HG02981 (cell line): ENCODE measurements around the gene PCDHGB4.
"Not testable (repeated sequence)": the region's sequence is repeated elsewhere in the genome, so short reads cannot be mapped to it uniquely, and the experiment has no call there.

Experiments used
- ATAC-seq: cut with Tn5 transposase; IDR thresholded peaks from one replicate; pipeline ENCODE4 v1.9.1; 2021; ENCODE audit warnings: mild to moderate bottlenecking, moderate library complexity; ENCODE audit not compliant: unreplicated experiment

PCDHGB4 gene

DNA sequence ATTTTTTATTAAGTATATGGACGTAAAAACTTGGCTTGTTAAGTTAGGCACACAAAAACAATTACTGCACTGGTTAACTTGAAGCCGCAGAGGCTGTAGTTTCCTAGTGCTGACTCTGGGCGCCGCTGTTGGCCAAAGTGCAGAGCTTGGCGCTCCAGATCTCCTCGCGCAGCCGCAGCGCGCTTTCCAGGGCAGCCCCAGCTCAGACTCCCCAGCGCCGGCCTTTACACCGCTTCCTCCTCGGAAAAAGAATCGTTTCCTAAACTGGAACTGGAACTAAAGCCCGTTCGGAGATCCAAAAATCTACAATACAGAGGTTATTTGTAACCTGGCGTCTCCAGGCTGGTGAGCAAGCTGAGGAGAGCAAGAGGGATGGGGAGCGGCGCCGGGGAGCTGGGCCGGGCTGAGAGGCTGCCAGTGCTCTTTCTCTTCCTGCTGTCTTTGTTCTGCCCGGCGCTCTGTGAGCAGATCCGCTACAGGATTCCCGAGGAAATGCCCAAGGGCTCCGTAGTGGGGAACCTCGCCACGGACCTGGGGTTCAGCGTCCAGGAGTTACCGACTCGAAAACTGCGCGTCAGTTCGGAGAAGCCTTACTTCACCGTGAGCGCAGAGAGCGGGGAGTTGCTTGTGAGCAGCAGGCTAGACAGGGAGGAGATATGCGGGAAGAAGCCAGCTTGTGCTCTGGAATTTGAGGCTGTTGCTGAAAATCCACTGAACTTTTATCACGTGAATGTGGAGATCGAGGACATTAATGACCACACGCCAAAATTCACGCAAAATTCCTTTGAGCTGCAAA is 10.5 kb downstream of the PCDHGB4 start, which contains the start of gene PCDHGB5:
TSS of gene PCDHGB5 (plus strand) at position 192 of the 796 bp plus-strand sequence. CDS start at position 373, 181 bp downstream.
- peak; percentile 87 for ATAC-seq

DNA sequence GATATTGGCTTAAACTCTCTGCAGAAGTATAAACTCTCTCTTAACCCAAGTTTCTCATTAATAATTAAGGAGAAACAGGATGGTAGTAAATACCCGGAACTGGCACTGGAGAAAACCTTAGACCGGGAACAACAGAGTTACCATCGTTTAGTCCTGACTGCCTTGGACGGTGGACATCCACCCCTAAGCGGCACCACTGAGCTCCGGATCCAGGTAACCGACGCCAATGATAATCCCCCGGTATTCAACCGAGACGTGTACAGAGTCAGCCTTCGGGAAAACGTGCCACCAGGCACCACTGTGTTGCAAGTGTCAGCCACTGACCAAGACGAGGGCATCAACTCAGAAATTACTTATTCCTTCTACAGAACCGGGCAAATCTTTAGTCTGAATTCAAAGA is 11.1 kb downstream of the PCDHGB4 start:
- no peak for ATAC-seq

DNA sequence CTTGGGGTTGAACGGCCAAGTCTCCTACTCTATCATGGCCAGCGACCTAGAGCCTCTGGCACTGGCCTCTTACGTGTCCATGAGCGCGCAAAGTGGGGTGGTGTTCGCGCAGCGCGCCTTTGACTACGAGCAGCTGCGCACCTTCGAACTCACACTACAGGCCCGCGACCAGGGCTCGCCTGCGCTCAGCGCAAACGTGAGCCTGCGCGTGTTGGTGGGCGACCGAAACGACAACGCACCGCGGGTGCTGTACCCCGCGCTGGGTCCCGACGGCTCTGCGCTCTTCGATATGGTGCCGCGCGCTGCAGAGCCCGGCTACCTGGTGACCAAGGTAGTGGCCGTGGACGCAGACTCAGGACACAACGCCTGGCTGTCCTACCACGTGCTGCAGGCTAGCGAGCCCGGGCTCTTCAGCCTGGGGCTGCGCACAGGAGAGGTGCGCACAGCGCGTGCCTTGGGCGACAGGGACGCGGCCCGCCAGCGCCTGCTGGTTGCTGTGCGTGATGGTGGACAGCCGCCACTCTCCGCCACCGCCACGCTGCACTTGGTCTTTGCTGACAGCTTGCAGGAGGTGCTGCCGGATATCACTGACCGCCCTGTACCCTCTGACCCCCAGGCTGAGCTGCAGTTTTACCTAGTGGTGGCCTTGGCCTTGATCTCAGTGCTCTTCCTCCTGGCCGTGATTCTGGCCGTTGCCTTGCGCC is 12.2 kb downstream of the PCDHGB4 start:
- ATAC-seq: no peak

DNA sequence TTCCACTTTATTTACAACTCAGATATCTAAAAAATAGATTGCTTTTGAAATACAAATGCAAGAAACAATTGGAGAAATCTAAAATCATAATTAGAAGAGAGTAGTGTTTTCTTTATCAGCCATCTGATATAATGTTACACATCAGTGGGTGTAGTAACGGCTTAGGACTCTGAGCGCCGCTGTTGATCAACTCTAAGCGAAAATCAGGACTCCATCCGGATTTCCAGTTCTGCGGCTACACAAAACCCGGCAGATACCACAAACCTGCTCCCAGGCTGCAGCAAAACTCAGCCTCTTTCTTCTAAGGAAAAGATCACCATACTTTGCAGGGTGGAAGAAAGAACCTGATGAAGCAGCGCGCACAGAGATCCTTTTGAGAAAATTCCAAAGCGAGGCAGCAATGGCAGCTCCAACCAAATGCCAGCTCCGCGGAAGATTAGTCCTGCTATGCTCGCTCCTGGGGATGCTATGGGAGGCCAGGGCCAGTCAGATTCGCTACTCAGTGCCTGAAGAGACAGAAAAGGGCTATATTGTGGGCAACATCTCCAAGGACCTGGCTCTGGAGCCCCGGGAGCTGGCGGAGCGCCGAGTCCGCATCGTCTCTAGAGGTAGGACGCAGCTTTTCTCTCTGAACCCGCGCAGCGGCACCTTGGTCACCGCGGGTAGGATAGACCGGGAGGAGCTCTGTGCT is 15.2 kb downstream of the PCDHGB4 start, which contains the start of gene PCDHGA9:
TSS of gene PCDHGA9 (plus strand) at position 226 of the 691 bp plus-strand sequence. CDS start at position 401, 175 bp downstream.
- ATAC-seq: no peak

DNA sequence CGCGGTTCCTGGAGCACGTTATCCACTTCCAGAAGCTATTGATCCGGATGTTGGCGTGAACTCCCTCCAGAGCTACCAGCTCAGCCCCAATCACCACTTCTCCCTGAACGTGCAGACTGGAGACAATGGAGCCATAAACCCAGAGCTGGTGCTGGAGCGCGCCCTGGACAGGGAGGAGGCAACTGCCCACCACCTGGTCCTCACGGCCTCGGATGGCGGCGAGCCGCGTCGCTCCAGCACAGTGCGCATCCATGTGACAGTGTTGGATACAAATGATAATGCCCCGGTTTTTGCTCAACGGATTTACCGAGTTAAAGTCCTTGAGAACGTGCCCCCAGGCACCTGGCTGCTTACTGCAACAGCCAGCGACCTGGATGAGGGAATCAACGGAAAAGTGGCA is 15.9 kb downstream of the PCDHGB4 start:
- no peak for ATAC-seq

DNA sequence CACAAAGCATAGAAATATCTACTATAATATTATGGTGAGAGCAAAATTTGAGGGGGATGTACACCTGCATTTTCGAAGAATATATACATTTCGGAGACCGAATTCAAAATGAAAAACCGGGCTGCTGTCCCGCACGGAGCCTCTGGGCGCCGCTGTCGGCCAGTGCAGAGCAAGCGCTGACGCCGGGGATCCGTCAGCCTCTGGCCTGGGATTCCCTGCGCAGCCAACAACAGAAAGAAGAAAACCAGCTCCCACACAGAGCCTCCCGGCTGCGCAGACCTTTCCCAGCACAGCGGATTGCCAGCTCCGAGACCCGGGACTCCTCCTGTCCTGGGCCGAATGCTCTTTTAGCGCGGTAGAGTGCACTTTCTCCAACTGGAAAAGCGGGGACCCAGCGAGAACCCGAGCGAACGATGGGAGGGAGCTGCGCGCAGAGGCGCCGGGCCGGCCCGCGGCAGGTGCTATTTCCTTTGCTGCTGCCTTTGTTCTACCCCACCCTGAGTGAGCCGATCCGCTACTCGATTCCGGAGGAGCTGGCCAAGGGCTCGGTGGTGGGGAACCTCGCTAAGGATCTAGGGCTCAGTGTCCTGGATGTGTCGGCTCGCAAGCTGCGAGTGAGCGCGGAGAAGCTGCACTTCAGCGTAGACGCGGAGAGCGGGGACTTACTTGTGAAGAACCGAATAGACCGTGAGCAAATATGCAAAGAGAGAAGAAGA is 20.4 kb downstream of the PCDHGB4 start, which contains the start of gene PCDHGB6:
TSS of gene PCDHGB6 (plus strand) at position 232 of the 716 bp plus-strand sequence. CDS start at position 414, 182 bp downstream.
- not testable (repeated sequence) for ATAC-seq

DNA sequence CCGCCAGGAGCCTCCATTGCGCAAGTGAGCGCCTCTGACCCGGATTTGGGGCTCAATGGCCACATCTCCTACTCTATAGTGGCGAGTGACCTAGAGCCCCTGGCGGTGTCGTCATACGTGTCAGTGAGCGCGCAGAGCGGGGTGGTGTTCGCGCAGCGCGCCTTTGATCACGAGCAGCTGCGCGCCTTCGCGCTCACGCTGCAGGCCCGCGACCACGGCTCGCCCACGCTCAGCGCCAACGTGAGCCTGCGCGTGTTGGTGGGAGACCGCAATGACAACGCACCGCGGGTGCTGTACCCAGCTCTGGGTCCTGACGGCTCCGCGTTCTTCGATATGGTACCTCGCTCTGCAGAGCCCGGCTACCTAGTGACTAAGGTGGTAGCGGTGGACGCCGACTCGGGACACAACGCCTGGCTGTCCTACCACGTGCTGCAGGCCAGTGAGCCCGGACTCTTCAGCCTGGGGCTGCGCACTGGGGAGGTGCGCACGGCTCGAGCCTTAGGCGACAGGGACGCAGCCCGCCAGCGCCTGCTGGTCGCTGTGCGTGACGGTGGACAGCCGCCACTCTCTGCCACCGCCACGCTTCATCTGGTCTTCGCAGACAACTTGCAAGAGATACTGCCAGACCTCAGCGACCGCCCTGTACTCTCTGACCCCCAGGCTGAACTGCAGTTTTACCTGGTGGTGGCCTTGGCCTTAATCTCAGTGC is 22.3 kb downstream of the PCDHGB4 start:
- no peak for ATAC-seq

DNA sequence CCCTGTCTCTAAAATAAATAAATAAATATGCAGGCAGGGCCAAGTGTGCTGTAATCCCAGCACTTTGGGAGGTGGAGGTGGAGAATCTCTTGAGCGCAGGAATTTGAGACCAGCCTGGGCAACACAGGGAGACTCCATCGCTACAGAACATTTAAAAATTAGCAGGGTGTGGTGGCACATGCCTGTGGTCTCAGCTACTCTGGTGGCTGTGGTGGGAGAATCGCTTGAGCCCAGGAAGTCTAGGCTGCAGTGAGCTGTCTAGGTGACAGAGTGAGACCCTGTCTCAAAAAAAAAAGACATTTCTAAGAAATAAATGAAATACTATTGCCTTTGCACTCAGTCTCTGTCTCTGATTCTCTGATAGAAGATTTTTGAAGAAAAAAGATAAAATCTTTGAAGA is 24.1 kb downstream of the PCDHGB4 start:
- no peak for ATAC-seq

DNA sequence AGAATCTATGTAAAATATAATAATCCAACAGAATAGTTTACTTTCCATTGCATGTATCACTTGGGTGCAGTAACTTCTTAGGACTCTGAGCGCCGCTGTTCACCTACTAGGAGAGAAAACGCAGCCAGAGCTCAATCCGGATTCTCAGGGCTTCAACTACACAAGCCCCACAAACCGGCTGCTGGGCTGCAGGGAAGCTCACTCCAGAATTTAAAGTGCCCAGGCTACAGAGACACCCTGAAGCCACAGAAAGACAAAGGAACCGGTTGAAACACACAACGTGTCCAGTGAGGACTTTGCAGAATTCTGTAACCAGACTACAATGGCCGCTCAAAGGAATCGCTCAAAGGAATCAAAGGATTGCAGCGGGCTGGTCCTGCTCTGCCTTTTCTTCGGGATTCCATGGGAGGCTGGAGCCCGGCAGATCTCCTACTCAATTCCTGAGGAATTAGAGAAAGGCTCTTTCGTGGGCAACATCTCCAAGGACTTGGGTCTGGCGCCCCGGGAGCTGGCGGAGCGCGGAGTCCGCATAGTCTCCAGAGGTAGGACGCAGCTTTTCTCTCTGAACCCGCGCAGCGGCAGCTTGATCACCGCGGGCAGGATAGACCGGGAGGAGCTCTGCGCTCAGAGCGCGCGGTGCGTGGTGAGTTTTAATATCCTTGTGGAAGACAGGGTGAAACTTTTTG is 25.5 kb downstream of the PCDHGB4 start, which contains the start of gene PCDHGA10:
TSS of gene PCDHGA10 (plus strand) at position 134 of the 686 bp plus-strand sequence. CDS start at position 323, 189 bp downstream.
- ATAC-seq: peak; percentile 54

DNA sequence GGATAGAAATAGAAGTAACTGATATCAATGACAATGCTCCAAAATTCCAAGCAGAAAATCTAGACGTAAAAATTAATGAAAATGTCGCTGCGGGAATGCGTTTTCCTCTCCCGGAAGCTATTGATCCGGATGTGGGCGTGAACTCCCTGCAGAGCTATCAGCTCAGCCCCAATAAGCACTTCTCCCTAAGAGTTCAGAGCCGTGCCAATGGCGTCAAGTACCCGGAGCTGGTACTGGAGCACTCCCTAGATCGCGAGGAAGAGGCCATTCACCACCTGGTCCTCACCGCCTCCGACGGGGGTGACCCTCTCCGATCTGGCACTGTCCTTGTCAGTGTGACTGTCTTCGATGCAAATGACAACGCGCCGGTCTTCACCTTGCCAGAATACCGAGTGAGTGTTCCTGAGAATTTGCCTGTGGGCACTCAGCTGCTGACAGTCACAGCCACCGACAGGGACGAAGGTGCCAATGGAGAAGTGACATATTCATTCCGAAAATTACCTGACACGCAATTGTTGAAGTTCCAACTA is 26.1 kb downstream of the PCDHGB4 start:
- ATAC-seq: no peak

DNA sequence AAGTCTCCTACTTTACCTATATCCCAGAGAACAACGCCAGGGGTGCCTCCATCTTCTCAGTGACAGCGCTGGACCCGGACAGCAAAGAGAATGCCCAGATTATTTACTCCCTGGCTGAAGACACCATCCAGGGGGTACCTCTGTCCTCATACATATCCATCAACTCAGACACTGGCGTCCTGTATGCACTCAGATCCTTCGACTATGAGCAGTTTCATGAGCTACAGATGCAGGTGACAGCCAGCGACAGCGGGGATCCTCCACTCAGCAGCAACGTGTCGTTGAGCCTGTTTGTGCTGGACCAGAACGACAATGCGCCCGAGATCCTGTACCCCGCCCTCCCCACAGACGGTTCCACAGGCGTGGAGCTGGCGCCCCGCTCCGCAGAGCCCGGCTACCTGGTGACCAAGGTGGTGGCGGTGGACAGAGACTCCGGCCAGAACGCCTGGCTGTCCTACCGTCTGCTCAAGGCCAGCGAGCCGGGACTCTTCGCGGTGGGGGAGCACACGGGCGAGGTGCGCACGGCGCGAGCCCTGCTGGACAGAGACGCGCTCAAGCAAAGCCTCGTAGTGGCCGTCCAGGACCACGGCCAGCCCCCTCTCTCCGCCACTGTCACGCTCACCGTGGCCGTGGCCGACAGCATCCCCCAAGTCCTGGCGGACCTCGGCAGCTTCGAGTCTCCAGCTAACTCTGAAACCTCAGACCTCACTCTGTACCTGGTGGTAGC is 27.2 kb downstream of the PCDHGB4 start:
- ATAC-seq: not testable (repeated sequence)

DNA sequence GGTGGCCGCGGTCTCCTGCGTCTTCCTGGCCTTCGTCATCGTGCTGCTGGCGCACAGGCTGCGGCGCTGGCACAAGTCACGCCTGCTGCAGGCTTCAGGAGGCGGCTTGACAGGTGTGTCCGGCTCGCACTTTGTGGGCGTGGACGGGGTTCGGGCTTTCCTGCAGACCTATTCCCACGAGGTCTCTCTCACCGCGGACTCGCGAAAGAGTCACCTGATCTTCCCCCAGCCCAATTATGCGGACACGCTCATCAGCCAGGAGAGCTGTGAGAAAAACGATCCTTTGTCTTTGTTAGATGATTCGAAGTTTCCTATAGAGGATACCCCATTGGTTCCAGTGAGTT is 27.7 kb downstream of the PCDHGB4 start:
- not testable (repeated sequence) for ATAC-seq

DNA sequence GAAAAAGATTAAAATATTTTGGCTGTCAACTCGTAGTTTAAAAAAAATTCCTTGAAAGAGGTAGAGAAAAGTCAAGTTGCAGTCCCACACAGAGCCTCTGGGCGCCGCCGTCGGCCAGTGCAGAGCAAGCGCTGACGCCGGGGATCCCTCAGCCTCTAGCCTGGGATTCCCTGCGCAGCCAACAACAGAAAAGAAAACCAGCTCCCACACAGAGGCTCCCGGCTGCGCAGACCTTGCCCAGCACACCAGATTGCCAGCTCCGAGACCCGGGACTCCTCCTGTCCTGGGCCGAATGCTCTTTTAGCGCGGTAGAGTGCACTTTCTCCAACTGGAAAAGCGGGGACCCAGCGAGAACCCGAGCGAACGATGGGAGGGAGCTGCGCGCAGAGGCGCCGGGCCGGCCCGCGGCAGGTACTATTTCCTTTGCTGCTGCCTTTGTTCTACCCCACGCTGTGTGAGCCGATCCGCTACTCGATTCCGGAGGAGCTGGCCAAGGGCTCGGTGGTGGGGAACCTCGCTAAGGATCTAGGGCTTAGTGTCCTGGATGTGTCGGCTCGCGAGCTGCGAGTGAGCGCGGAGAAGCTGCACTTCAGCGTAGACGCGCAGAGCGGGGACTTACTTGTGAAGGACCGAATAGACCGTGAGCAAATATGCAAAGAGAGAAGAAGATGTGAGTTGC is 30.1 kb downstream of the PCDHGB4 start, which contains the start of gene PCDHGB7:
TSS of gene PCDHGB7 (plus strand) at position 184 of the 679 bp plus-strand sequence. CDS start at position 367, 183 bp downstream.
- peak; percentile 81 for ATAC-seq

DNA sequence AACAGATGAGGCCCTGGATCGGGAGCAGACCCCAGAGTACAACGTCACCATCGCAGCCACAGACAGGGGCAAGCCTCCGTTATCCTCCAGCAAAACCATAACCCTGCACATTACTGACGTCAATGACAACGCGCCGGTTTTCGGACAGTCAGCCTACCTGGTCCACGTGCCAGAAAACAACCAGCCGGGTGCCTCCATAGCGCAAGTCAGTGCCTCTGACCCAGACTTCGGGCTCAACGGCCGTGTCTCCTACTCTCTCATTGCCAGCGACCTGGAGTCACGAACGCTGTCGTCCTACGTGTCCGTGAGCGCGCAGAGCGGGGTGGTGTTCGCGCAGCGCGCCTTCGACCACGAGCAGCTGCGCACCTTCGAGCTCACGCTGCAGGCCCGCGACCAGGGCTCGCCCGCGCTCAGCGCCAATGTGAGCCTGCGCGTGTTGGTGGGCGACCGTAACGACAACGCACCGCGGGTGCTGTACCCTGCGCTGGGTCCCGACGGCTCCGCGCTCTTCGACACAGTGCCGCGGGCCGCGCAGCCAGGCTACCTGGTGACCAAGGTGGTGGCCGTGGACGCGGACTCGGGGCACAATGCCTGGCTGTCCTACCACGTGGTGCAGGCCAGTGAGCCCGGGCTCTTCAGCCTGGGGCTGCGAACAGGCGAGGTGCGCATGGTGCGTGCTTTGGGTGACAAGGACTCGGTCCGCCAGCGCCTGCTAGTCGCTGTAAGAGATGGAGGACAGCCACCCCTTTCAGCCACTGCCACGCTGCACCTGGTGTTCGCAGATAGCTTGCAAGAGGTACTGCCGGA is 31.8 kb downstream of the PCDHGB4 start:
- ATAC-seq: no peak

DNA sequence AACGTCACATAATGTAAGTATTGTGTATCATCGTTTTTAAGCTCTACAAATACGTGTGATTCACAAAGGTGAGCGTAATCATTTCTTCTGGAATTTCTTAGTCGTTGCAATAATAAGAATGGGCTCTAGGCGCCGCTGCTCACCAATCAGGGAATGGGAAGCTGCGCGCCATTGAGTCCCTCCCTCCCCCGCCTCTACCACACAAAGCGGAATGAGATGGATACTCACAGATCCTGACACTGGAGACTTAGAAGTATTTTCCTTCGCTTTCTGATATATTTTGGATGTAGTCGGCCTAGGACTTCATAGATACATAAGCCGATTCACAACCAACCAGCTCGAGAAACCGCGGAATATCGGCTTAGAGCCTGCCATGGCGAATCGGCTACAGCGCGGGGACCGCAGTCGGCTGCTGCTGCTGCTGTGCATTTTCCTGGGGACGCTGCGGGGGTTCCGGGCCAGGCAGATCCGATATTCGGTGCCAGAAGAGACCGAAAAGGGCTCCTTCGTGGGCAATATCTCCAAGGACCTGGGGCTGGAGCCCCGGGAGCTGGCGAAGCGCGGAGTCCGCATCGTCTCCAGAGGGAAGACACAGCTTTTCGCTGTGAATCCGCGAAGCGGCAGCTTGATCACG is 33.5 kb downstream of the PCDHGB4 start, which contains the start of gene PCDHGA11:
TSS of gene PCDHGA11 (plus strand) at position 197 of the 634 bp plus-strand sequence. CDS start at position 374, 177 bp downstream.
- ATAC-seq: peak; percentile 34

DNA sequence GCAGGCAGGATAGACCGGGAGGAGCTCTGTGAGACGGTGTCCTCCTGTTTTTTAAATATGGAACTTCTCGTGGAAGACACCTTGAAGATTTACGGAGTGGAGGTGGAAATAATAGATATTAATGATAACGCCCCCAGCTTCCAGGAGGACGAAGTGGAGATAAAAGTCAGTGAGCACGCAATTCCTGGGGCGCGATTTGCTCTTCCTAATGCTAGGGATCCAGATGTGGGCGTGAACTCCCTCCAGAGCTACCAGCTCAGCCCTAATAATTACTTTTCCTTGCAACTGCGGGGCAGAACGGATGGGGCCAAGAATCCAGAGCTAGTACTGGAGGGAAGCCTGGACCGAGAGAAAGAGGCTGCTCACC is 34.0 kb downstream of the PCDHGB4 start:
- no peak for ATAC-seq
